Fibroblast of villous mesenchyme (primary cell): ENCODE measurements around the gene ETS2. TPM values are rescaled to one million over a fixed set of nuclear protein-coding genes. Genes with fewer than 3 reads are reported as not detected.

Experiments used
- DNase-seq: peaks from one replicate; pipeline ENCODE4 v3.0.0-alpha.2; 2010; ENCODE audit warnings: low read depth
- H3K4me3 ChIP-seq: 2 replicates; pipeline ENCODE4 v1.5.1; 2011; ENCODE audit warnings: low read depth, mild to moderate bottlenecking, low read length
- total RNA-seq: library from RNA; depleted of rRNA; stranded (reverse); fragments of >200 nt; gene quantifications from 2 replicates; pipeline ENCODE4 v1.2.3, GENCODE V29; 2012
- TF ChIP-seq, protein P1 (sequence below): IDR thresholded peaks from 2 replicates; pipeline ENCODE4 v1.5.1; 2012; ENCODE audit warnings: low read depth, mild to moderate bottlenecking, low read length; ENCODE audit not compliant: insufficient read depth

The ETS2 gene
- total RNA-seq, result 36.7 and 45.8 TPM in 2 replicates

DNA sequence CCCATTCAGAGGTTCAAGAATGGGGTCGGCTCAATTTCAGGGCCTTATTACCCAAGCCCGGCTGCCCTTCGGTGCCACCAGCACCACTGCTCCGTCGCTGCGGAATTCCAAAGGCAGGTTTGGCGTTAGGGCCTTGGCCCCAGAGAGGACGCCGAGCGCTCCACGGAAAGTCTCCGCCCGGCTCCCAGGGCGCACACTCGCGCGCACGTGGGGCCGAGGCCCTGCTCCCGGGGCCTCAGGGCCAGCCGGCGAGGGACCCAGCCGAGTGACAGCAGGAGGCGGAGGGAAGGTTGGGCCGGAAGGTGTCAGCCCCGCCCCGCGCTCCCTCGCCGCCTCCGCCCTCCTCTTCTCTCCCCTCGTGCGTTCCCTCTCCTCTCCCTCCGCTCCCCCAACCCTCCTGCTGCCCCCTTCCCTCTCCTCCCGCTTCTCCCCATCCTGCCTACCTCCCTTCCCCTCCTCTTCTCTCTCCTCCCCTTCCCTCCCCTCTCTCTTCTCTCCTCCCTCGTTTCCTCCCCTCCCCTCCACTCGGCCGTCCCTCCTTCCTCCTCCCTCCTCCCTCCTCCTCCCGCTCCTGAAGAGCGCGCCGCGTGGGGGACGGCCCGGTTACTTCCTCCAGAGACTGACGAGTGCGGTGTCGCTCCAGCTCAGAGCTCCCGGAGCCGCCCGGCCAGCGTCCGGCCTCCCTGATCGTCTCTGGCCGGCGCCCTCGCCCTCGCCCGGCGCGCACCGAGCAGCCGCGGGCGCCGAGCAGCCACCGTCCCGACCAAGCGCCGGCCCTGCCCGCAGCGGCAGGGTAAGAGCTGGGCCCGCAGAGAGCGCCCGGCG, at the start of gene ETS2:
ETS2 (plus strand) TSS at position 602 of the 825 bp plus-strand sequence. CDS start 4,106 bp downstream, outside the sequence.
- DNase-seq, result peak; percentile 97
- TF ChIP-seq, protein P1, sequence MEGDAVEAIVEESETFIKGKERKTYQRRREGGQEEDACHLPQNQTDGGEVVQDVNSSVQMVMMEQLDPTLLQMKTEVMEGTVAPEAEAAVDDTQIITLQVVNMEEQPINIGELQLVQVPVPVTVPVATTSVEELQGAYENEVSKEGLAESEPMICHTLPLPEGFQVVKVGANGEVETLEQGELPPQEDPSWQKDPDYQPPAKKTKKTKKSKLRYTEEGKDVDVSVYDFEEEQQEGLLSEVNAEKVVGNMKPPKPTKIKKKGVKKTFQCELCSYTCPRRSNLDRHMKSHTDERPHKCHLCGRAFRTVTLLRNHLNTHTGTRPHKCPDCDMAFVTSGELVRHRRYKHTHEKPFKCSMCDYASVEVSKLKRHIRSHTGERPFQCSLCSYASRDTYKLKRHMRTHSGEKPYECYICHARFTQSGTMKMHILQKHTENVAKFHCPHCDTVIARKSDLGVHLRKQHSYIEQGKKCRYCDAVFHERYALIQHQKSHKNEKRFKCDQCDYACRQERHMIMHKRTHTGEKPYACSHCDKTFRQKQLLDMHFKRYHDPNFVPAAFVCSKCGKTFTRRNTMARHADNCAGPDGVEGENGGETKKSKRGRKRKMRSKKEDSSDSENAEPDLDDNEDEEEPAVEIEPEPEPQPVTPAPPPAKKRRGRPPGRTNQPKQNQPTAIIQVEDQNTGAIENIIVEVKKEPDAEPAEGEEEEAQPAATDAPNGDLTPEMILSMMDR, result no peak
- peak within 1 kb of the TSS; percentile 94 for H3K4me3 ChIP-seq

DNA sequence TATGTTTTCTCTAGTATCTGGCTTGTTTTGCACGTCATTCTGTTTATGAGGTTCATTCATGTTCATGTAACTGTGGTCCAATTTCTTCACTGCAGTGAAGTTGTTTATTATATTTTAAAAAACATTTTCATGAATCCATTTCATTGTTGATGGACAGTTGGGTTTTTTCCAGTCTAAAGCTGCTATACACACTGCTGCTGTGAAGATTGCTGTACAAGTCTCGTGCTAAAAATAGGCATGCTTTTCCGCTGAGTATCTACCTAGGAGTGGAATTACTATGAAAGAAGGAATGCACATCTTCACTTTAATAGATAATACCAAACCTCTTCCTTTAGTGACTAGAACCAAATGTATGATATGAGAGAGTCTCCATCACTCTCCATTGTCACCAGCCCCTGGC, 49.0 kb upstream of the ETS2 start:
- peak; percentile 90 for DNase-seq
- TF ChIP-seq, protein P1, result no peak

DNA sequence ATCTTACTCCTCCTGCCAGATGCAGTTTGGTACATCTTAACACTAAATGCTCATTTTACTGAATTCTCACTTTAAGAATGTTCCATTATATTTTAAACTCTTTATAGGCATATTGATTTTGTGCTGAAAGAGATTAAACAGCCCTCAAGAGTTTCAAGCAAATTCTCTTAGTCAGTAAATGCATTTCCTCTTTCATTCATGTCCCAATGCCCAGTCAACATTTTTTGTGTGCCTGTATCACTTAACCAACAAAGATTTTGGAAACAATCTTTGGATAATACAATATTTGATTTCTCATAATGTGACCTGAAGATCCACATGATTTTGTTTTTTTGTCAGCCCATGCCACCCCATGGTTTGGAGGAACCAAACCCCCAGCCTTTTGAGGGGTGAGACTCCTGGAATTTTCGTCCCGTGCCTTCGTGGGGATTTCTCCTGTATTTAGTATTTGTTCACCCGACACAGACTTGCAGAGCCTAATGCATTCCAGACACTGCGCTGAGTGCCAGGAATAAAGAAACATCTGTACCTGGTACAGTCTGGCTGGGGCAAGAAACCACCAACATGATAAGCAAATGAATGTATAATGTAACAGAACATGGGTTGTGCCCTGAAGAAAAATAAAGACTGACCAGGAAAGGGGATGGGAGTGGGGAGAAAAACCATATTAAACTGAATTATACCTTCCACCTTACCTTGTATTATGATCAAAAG, 47.1 kb upstream of the ETS2 start:
- H3K4me3 ChIP-seq, result no peak overlapping the region
- DNase-seq, result peak; percentile 63
- TF ChIP-seq, protein P1, result no peak

More for the DNA sequence above, 49.0 kb upstream of the ETS2 start:
- H3K4me3 ChIP-seq, result no peak overlapping the region

DNA sequence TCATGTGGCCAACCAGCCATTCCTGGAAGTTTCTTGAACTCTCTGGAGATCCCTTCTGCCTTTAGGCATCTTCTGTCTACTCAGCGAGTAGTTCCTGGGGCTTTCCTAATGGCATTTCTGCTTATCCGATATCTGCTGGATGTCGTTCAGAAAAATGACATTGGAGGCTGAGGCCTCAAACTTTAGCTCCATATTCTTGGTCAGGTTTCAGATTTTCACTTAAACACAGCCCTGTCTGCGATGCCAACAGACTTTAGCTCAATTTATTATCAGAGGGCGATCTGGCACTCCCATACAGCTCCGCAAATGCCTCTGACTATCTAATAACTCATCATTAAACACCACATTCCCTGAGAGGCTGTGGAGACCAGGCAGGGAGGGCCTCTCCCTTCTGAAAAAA, 46.3 kb upstream of the ETS2 start:
- no peak for DNase-seq
- TF ChIP-seq, protein P1, result no peak
- no peak overlapping the region for H3K4me3 ChIP-seq

DNA sequence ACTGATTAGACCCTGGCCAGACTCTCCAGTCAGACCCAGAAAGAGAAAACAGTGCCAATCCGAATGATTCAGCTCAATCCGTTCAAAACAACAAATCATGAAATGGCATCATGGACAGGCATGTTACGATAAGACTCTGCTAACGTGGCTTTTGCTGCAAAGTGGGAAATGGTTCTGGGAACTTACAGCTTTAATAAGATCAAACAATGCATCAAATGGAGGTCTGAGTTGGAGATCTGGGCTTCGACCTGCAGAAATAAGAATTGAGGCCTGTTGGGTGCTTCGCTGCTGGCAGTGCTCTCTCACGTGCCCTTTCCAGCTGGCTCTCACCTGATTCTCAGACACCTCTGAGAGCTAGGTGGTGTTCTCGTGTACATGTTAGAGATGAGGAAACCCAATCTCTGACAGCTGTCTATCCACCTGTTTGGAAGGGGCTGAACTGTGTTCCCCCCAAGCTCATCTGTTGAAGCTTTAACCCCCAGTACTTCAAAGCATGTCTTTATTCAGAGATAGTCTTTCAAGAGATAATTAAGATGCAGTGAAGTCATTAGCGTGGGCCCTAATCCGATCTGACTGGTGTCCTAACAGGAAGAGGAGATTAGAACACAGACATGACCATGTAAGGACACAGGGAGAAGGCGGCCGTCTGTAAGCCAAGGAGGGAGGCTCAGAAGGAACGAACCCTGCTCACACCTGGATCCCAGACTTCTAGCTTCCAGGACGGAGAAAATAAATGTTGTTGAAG, 45.5 kb upstream of the ETS2 start:
- TF ChIP-seq, protein P1, result no peak
- no peak overlapping the region for H3K4me3 ChIP-seq
- DNase-seq, result no peak

DNA sequence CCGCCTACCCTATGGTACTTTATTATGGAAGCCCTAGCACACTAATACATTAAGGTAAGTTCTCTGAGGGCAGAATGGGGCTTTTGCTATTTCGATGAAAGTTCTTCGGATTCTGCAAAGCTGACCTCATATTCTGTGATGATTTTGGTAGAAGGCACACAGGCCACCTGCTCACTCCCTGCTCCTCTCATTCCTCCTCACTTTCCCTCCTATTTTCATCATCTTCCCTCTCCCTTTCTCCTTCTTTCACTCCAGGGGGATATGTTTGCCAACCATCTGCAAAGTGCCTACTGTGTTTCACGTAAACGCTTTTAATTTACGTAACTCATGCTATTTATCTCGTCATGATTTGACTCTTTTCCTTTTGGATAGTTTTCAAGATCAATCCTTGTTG, 45.0 kb upstream of the ETS2 start:
- no peak for DNase-seq
- TF ChIP-seq, protein P1, result no peak
- H3K4me3 ChIP-seq, result no peak overlapping the region
